ENCODE measurements around the gene HAUS3.

HAUS3 gene, protein sequence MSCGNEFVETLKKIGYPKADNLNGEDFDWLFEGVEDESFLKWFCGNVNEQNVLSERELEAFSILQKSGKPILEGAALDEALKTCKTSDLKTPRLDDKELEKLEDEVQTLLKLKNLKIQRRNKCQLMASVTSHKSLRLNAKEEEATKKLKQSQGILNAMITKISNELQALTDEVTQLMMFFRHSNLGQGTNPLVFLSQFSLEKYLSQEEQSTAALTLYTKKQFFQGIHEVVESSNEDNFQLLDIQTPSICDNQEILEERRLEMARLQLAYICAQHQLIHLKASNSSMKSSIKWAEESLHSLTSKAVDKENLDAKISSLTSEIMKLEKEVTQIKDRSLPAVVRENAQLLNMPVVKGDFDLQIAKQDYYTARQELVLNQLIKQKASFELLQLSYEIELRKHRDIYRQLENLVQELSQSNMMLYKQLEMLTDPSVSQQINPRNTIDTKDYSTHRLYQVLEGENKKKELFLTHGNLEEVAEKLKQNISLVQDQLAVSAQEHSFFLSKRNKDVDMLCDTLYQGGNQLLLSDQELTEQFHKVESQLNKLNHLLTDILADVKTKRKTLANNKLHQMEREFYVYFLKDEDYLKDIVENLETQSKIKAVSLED
- 16.3 reads per million, percentile 42 among the genes with 10 or more reads in this experiment for total RNA-seq

DNA sequence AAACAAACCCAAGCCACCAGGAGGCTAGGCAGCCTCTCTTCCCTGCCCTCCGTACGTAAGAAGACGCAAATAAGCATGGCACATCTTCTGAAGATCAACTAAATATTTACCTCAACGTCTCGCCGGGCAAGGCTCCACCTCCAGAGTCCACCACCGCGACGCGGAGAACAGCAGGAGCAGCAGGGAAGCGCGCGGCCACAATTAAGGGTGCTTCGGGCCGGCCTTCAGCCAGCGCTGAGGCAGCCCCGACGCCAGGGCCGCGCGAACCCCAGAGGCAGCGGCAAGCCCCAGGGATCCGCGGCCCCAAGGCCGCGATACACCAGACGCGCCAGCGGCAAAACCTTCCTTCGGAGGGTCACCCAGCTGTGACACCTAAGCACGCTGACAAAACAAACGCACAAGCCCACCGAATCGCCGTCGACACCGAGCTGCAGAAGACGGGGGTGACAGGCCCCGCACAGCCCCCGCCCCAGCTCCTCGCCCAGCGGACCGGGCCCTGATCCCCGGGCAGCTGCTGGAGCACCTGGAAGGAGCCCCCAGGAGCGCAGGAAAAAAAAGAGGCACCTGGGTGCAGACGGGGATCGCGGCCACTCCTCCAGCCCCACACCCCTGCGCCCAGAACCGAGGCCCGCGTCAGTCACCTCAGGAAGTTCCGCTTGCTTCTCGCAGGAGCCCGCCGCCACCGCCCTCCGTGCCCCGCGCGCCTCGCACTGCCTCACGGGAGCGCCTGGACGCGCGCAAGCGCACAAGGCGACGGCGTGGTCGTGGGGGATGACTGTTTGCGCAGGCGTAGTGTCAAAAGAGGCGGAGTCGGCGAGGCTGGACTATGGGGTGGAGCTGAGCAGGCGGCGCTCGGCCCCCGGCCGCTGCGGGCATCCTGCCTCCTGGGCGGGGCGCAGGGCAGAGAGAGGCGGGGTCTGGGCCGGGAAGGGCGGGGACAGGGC lies at the start of gene HAUS3, which contains the start of gene POLN:
TSS of gene HAUS3 (minus strand) at position 712 of the 944 bp plus-strand sequence. CDS start 1,175 bp downstream, outside the sequence.
TSS of gene POLN (minus strand) at position 712 of the 944 bp plus-strand sequence. CDS start 12,890 bp downstream, outside the sequence.
- DNase-seq, result peak; percentile 97

DNA sequence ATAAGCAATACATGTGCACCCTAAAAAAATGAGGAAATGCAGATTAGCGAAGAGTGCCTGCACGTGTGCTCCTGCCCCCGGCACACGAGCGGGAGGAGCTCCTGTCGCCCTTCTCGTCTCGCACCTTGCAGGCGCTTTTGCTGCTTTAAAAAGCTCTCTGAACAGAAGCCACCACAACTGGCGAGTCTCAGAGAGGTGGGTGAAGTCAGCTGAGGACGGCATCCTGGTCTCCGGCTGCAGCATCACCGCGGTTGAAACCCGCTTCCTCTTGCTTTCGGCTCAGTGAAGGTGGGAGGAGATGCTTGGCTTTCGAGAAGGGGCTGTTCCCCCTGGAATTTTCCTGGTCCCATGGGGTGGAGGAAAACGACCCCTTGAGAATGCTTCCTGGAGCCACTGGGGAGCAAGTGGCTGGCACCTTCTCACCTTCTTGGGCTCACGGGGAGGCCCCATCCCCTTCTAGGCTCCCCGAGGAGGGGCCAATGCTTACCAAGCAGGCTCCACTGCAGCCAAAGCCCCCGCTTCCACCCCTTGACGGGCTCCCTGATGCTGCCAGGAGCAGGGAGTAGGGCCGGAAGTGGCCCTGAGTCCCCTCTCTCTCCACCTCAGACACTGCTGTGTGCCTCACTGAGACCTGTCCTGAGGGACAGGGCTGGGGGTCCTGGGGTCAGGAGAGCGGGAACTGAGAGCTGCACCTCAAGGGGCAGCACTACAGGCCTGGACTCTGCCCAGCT lies 49.2 kb upstream of the HAUS3 start:
- peak; percentile 73 for DNase-seq

DNA sequence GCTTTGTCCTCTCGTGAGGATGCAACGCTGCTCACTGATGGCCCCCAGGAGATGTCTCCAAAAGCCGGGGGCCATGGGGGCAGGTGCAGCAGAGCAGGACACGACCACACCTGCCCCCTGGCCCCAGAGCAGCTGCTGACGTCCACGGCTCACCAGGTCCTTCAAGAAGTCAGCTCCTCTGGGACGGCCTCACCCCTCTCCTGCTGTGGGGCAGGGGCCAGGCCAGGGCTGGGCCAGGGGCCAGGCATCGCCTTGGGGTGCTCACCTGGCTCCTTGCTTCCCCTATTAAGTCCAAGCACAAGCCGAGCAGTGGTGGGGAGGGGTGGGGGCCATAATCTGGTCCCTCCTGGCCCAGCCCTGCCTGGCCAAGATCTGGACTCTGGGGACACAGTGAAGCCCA lies 48.6 kb upstream of the HAUS3 start:
- DNase-seq, result no peak

DNA sequence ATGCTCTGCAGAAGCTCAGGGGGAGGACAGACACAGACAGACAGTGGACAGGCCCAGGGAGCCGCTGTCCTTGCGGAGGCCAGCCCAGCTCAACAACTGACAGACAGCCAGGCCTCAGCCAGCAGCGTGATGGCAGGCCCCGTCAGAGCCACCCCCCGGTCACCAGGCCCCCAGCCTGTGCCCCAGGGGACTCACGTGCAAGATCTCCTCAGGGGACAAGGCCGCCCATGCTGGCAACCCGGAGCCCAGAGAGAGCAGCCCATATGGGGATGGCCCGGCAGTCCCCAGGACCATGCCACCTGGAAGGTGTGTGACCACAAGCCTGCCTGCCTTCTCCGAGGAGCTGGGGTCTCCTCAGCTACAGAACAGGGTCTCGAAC lies 48.0 kb upstream of the HAUS3 start:
- DNase-seq, result no peak

DNA sequence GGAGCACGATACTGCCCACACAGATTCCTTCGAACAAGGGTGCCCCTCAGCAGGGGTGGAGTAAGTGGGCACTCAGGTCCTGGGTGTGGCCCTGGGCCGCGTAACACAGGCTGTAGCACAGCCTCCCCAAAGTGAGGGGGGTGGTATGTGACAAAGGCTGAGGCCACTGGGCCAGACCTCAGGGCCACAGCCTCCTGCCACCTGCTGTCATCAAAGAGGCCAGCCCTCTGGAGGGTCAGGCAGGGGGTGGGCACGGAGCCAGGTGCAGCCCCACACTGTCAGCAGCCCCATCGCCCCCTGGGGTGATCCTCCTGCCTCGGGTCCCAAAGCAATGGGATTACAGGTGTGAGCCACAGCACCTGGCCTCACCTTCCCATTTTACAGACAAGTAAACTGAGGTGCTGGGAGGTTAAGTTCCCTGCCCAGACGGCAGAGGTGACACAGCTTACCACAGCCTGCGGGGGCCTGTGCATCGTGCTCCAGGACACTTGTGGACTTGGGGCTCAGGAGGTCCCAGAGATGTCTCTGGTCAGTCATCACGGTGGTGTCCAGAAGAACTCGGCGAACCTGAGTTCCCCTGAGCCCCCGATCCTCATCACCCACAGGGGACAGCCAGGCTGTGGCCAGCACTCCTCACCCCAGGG lies 47.5 kb upstream of the HAUS3 start:
- no peak for DNase-seq

DNA sequence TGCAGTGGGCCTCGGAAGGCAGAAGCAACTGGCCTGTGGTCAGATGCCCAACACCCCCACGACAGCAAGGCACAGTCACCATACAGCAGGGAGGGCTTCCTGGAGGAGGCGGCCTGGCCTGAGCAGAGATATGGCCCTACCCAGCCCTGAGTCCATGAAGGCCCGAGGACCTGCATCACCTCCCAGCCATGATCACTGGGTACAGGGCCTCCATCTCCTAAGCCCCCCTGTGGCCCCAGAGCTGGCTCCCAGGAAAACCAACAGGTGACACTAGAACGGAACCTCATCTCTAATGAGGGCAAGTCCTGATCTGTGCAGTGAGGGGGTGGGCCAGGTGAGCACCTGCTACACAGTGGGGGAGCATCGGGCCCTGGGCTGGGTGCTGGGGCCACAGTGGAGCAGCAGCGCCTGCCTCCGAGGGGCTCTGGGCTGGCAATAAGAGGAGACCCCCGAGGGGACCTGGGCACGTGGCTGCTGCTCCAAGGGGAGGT lies 46.2 kb upstream of the HAUS3 start:
- peak; percentile 1 for DNase-seq

DNA sequence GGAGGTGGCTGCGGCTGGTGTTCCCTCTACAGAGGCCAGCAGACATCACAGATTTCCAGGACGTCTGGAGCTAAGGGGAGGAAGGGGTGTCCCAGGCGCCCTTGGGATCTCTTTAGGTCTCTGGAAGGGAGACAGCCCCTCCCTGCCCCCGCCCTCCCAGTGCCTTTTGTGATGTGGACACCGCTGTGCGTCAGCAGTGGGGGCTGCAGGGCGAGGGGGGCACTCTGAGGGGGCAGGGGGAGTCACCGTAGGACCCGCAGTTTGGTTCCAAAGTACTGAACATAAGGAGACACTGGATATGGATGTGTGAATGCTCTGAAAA lies 45.6 kb upstream of the HAUS3 start:
- no peak for DNase-seq

DNA sequence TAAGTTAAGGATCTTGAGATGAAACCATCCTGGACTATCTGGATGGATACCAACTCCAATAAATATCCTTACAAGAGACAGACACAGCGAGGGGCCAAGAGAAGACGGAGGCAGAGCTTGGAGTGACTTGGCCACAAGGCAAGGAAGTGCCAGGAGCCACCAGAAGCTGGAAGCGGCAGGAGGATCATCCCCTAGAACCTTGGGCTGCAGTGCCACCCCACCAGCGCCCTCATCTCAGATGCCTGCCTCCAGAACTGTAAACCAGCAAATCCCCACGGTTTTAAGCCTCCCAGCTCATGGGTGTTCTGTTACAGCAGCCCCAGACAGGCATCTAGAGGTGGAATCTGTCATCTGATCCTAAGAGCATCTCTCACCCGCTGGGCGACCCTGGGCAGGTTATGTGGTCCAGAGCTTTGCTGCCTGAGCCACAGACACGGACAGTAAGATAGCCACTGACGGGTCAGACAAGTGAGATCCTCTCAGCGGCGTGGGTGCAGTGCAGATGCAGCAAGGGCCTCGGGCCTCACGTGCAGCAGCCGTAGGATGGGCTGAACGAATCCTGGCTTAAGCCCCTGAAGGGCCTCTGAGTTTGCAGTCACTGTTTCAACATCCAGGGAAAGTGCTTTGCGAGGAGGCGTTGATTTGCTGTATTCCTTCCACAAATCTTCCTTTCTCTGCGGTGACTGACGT lies 45.1 kb upstream of the HAUS3 start:
- peak; percentile 2 for DNase-seq

DNA sequence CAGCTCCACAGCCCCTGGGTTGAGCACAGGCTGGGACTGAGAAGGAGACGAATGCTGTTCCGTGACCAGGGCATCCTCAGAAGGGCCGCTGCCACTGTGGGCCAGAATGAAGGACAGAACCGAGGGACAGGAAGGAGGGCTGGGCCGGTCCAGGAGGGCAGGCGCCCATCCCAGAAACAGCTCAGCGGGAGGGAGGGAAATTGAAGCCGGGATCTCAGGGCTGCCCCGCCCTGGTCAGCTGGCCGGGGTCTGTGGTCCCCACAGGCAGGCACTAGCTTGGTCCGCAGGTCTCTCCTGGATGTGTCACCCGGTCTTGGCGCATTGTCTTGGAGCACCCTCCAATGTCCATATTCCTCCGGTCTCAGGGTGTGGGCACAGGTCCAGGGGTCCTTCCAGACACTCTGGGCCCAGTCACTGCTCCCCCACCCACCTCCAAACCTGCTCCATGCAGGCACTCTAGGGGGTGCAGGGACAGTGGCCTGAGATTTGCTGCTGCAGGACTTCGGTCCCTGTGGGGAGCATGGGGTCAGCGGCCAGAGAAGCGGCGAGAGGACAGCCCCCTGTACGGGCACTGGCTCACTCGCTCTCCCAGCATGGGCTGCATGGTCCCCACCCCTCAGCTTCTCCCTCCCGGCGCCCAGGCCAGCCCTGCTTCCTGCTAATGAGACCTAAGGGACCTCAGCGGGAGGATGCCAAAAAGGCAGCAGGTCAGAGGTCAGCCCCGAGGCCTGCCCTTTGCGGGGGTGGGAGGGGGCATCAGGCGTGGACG lies 43.9 kb upstream of the HAUS3 start:
- peak; percentile 1 for DNase-seq

DNA sequence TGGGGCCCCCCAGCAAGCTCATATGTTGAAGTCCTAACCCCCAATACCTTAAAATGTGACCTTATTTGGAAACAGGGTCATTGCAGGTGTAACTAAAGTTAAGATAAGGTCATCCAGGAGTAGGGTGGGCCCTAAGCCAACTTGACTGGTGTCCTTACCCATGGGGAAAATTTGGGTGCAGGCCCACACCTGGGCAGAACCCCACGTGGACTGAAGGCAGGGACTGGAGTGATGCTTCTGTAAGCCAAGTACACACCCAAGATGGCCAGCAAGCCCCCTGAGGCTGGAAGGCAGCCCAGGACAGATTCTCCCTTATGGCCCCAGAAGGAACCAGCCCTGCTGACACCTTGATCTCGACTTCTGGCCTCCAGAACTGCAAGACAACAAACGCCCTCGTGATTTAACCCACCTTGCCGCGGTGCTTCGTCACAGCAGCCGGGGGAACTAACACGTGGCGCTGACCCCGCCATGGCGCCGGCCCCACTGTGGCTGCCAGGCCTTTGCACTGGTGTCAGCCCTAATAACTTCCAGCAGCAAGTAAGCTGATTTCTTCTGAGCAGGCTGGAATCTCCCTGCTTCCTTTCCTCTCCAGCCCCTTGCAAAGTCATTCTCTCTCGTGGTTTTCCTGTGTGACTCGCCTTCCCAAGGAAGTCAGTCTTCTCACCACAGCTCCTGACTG lies 43.2 kb upstream of the HAUS3 start:
- no peak for DNase-seq

DNA sequence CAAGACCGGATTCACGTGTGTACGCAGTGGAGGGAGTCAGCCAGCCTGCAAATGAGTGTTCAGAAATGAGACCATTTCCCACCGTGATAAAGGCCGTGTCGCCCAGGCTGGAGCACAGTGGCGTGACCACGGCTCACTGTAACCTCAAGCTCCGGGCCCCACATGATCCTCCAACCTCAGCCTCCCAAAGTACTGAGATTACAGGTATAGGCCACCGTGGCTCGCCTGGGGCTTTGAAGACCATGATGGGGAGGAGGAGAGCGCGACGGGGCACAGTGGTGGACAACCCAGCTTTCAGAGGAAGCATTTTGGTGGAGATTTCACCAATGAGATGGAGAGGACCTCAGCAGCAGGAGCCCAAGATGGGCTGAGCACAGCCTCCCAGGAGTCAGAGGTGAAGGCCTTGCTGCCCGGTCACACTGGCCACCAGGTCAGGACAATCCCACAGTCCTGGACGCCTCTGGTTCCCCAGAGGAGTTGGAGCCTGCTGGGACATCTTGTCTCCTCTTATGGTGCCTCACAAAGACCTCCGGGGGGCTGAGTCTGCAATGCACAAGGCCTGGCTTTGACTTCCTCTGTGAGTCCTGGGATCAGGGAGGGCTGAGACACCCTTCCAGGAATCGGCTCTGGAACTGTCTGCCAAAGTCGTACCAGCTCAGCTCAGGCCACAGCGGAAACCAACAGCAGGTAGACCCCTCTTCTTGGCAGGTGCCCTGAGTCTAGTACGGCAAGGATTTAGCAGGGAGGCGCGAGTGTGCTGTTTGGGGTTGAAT lies 42.4 kb upstream of the HAUS3 start:
- no peak for DNase-seq

DNA sequence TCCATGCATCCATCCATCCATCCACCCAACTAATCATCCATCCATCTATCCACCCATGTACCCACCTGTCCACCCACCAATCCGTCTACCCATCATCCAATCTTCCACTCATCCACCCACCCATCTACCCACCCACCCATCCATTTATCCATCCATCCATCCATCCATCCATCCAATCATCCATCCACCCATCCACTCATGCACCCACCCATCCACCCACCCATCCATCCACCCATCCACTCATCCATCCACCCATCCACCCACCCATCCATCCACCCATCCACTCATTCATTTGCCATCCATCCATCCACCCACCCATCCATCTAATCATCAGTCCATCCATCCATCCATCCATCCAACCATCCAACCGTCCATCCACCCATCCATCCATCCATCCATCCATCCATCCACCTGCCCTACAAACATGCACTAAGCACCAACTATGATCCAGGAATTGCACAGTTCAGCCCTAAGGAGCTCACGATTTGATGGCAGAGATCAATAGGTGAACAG lies 41.3 kb upstream of the HAUS3 start:
- no peak for DNase-seq

DNA sequence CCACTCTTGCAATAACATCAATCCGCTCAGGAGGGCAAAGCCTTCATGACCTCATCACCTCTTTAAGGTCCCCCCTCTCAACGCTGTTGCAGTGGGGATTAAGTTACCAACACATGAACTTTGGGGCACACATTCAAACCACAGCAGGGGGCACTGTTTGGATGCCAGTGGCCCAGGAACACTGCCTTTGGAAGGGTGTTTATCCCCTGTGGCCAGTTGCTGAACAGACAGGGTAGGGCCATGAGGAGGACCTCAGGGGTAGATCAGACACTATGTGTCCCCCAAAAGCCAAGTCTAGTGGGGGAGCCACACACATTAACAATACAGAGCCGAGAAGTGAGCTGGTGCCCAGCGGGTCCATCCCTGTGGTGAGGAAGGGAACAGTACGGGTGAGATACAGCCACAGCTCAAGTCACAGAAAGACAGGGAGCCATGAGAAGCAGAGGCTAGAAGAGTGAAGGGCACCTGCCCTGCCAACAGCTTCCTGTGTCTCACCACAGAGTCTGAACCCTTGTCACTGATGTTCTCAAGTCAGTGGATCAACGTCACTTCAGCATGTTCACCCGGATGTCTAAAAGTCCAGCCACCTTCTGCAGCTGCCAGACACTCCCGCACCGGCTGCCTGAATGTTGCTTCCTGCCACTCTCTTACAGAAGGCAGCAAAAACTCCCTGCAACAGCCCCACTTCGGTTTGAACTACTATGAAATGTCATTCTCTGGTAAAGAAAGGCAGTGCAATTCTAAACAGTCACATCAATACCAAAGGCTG lies 39.8 kb upstream of the HAUS3 start:
- peak; percentile 84 for DNase-seq

DNA sequence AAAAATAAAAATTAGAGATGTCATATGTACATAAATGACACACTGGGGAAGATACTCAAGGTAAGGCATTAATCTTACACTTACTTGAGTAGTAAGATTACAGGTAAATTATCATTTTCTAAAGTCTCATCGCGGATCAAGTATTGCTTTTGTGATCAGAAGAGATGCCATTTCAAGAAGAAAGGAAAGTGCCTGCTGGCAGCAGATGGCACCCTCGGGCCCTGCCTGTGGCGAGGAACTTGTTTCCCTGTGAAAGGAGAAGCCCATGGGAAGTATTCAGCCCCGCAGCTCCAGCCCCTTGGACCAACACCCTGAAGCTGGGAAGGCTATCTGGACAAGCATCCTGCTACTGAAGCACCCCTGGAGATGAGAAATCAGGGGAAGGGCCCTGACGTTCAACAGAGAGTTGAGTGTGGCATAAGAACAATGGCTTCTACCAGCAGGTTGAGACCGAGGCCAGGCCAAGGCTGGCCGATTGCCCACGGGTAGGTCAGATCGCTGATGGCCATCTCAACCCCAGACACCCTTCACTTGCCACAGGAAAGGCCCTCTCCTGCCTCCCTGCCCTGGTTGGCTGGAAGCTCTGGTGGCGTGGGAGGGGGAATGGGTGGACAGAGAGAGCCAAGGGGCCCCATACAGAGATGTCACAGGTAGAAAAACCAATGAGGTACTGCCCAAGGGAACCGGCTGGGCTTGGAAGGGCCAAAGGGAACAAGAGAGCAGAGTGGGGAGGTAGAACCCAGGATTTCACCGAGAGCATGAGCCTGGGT lies 38.8 kb upstream of the HAUS3 start:
- no peak for DNase-seq

DNA sequence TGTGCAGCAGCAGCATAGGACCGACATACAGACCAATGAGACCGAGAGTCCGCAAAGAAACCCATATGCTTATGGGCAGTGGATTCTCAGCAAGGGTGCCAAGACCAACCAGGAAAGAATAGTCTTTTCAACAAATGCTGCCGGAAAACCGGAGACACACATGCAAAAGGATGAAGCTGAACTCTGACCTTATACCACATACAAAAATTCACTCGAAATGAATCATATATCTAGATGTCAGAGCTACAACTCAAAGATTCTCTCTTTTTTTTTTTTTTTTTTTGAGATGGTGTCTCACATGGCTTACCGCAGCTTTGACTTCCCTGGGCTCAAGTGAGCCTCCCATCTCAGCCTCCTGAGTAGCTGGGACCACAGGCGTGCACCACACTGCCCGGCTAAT lies 36.0 kb upstream of the HAUS3 start:
- no peak for DNase-seq

DNA sequence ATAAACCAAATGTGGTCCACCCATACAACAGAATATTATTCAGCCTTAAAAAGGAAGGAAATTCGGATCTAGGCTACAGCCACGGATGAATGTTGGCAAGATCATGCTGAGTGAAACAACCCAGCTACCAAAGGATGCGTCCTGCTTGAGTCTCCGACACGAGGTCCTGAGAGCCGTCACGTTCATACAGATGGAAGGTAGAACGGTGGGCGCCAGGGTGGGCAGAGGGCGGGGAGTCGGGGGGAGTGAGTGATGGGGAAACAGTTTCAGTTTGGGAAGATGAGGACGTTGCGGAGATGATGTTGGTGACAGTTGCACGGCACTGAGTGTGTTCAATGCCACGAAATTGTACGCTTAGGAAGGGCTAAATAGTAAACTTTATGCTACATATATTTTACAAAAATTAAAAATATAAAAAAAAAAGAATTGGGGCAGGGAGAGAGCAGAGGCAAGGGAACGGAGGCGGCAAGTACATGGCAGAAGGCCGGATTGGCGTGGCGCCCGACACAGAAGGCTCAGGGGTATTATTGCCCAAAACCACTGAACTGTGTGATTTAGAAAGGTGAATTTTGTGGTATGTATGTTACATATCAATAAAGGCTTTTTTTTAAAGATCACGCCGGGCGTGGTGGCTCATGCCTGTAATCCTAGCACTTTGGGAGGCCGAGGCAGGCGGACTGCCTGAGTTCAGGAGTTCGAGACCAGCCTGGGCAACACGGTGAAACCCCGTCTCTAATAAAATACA lies 34.8 kb upstream of the HAUS3 start:
- DNase-seq, result no peak
